Stimulated activated CD8-positive, alpha-beta memory T cell treated with anti-CD3 and anti-CD28 coated beads, Interleukin-4, amount 100 ng/mL, for 24 hours (primary cell): Measurements from ENCODE around the gene LRRTM4.
"Not testable (repeated sequence)": the region's sequence is repeated elsewhere in the genome, so short reads cannot be mapped to it uniquely, and the experiment has no call there.

Experiments used
- DNase-seq: peaks from one replicate; pipeline ENCODE4 v3.0.0-alpha.2; 2020; ENCODE audit warnings: low read depth

Gene LRRTM4

DNA sequence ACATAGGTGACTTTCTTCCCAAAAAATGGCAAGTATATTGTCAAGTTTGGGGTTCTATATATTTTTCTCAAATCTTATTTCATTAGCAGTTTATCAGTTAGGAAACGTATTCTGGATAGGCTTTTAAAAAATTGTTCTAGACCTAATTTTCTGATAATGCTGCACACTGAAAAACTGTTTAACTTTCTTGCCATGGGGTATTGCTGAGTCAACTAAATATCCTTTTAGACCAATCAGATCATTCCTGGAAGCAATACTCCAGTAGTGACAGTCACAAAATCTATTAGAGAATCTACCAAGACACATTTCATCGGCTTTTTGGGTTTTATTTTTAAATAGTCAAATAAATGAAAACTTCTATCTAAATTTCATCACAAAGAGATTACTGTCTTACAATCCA is 440.6 kb downstream of the LRRTM4 start:
- no peak for DNase-seq

DNA sequence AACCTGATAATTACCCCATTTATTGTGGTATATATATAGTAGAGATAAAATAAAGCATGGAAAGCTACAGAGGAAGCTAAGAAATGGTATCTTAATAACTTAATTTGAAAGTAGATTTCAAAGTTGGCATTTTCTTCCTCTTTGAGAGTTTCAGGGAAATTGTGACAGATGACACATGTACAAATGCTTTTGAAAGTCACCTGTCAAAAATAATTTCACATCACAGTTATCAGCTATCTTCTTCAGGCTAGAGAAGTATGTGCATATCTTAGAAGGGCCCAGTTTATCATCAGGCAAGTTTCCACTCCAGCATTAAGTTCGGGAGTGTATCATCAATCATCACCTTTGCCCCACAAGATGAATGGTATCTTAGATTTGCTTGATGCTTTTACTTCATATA is 457.9 kb downstream of the LRRTM4 start:
- DNase-seq: no peak

DNA sequence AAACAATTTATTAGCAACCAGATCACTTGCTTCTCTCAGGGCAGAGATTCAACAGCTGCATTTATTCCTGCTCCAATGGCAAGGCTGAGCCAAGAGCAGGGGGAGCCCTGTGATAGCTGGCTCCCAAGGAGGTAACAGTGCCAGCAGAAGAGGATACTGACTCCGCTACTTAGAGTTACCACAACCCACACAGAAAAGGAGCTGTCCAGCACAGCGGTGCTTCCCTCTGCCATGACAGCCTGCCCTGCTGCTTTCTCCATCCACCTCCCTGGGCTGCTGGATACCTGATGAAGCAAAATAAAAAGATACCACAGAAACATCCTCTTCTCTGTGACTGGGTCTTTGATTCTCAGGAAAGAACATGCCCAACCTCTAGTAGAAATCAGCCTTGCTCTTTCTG is 467.2 kb downstream of the LRRTM4 start:
- no peak for DNase-seq

DNA sequence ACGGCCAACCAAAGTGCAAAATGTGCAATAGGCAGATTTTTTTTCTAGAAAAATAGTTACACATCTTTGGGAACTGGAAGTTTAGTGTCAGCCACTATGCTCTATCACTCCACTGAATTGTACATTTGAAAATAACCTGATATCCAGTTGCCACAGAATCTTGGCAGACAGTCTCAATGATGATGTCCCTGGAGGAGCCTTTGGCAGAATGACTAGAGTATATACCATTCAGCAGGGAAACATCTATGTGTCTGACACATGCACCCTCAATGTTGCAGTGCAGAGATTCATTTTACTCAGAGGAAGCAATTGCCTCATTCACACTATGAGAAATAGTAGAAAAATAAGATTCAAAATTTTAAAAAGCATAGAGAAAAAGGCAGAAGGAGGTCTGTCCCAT is 475.8 kb downstream of the LRRTM4 start:
- DNase-seq: no peak

DNA sequence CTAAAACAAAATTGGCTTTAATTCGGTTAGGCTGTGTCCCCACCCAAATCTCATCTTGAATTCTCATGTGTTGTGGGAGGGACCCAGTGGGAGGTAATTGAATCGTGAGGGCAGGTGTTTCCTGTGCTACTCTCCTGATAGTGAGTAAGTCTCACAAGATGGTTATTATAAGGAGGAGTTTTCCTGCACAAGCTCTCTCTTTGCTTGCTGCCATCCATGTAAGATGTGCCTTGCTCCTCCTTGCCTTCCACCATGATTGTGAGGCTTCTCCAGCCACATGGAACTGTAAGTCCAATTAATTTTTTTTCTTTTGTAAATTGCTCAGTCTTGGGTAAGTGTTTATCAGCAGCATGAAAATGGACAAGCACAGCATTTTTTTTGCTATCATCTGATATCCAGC is 476.7 kb downstream of the LRRTM4 start:
- not testable (repeated sequence) for DNase-seq

DNA sequence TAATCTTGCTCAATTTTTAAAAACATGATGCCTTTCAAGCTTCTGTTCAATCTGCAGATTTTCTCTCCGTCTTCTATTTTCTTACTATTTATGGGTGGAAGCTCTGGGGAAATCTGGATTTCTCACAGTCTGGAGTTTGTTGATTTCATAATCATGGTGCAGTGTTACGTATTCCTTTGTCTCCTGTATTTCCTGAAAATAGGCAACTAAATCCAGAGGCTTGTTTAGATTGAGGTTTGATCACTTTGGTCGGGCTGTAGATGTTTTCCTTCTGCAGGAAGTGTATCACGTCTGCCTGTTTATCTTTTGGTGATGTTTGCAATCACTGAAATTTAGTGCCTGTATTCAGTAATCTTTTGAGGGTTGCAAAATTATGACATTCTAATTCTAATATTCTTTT is 487.7 kb downstream of the LRRTM4 start:
- no peak for DNase-seq

DNA sequence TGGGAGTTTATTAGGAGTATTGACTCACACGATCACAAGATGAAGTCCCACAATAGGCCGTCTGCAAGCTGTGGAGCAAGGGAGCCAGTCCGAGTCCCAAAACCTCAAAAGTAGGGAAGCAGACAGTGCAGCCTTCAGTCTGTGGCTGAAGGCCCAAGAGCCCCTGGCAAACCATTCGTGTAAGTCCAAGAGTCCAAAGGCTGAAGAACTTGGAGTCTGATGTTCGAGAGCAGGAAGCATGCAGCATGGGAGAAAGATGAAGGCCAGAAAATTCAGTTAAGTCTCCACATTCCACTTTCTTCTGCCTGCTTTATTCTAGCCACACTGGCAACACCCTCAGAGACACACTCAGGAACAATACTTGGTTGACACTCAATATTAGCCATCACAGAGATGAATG is 492.9 kb downstream of the LRRTM4 start:
- DNase-seq: not testable (repeated sequence)

DNA sequence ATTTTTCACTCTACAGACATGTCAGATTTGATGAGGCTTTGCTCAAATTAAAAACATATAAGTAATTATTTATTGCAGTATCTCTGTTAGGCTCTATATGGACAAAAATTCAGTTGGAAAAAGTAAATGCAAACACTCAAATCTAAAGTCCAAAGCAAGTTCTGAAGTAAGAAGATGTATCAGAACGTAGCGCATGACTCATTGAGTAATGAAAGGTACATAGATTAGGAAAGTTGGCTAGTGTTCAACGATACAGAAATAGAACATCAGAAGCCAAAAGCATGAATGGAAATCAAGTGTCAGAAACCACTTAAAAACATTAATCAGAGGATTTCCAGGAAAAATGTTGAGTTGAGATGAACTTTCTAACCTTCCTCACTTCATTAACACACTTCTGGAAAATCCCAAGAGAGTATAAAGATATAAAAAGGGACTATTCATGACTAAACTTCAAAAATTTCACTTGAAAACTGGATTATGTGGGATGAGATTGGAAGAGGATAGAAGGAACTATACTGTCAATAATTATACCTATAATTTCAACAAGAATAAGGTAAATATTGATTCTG is 494.1 kb downstream of the LRRTM4 start:
- no peak for DNase-seq

DNA sequence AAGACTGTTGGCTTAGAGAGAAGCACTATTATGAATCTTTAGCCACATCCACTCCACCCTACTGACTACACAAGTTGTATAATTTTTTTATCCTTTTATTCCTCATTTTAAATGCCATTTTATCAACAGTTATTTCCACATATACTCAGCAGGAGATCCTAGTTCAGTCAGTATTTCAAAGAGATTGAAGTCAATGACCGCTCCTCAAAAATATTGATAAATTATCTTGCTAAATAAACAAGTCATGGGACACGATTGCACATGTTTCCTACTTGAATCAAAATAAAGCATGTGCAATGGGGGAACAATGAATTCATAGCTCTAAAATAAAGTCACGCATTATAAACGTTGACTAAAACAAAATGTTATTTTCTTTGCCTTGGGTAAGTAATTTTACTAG is 496.5 kb downstream of the LRRTM4 start:
- no peak for DNase-seq

DNA sequence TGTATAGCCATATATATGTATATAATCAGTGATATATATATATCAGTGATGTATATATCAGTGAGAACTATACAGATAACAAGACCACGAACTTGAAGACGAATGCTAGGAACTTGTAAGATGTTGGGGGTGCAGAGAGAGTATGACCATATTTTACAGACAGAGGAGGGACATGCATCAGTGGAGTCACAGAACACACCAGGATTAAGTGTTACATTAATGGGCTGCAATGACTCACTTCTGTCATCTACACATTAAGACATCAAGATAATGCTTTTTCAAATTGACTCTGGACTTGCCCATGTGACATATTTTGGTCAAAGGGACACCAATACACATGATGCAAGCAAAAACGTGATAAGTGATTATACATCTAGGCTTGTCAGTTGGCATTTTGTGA is 501.0 kb downstream of the LRRTM4 start:
- DNase-seq: no peak

DNA sequence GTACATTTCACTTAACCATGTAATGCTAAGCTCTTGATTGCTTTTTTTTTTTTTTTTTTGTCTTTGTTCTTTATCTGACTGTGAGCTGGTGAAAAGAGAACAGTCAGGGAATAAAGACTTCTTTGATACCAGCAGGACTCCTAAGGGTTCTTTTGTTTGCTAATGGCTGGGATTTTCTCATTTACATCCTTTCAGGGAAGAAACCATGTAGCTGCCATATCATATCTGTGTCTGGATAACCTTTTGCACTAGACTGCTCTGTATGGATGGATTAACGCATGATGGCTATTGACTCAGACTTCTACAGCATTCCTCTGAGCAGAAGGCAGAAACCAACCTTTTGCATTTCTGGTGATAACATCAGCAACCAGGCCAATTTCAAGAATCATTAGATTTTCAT is 504.0 kb downstream of the LRRTM4 start:
- DNase-seq: no peak

DNA sequence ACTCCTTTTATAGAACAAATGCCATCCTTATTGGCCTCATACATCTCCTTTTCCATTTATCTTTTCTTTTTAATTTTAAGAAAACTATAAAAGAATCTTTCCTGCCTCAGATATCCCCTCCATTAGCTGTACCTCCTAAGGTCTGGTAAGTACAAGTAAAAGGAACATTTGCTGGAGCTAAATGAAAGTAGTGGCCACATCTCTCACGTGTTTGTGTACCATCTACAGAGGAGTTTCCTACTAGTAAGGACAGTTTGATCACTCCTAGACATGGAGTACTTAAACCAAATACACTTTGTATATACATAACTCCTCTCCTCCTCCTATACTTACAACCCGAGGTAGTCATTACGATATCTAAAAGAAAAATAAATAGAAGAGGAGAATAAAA is 504.8 kb downstream of the LRRTM4 start:
- DNase-seq: no peak

DNA sequence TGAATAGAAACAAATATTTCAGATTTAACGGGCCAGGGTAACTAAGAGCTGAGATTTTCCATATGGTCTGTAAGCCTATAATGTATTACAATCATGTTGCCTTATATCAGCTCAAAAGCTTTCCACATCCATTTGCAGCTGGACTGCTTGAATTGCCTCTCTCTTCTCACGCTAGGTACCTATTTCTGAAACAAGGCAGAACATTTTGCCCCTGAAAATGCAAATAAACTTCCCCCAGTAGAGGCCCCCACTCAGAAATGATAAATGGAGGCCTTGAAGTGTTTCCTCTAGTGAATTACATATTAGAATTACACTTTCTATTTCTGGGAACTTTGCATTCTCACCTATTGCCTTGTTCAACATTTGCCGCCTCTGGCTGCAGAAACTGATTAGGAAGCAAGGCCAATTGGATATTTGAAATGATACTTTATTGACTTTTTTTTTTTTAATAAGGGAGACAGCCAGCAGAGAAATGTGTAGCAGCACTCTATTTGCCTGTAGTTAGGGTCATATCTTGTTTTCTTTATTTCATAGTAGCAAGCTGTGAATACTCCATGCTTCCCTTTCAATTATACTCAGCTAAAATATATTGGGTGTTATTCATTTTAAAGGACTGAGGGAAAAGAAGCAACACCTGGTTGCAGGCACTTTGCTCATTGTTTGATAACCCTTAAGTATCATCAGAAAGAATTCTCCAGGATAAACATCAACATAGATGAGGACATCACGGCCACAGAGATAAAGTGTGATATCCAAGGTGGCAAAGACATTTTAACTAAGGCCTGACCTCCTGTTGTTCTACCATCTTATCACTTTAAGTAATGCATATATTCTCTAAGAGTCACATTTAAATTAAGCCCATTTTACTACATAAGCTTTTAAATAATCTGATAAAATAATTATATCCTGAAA is 505.5 kb downstream of the LRRTM4 start:
- DNase-seq: no peak

DNA sequence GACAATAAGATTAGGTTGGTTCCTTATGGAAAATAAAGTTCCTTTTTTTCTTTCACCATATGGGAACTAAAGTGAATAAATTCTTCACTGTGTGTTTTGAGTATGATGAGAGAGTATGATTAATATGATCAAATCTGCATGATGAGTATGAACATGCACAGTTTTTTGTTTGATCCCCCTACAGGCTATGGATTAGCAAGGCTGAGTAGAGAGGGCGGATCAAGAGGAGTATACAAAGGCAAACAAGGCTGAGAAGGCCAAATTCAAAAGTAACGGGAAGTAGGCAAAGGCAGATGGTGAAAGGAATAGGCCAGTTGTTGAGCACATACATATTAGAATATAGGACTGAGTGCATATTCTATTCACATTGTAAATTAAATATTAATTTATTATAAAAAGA is 508.2 kb downstream of the LRRTM4 start:
- no peak for DNase-seq

DNA sequence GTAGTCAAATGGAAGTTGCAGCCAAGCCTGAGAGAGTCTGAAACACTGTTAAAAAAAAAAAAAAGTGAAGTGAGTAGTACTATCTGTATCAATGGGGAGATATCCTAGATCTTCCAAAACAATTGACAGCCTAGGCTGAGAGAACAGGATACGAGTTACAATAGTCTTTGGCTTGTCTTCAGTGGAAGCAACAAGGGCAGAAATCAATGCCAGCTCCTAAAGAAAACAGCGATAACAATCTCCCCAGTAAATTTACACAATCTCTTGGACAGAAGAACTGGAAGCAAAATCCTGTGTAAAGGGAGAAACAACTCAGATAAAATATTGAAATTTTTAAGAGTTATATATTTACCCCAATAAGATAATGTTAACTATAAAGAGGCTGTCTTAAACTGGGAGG is 508.7 kb downstream of the LRRTM4 start:
- no peak for DNase-seq

DNA sequence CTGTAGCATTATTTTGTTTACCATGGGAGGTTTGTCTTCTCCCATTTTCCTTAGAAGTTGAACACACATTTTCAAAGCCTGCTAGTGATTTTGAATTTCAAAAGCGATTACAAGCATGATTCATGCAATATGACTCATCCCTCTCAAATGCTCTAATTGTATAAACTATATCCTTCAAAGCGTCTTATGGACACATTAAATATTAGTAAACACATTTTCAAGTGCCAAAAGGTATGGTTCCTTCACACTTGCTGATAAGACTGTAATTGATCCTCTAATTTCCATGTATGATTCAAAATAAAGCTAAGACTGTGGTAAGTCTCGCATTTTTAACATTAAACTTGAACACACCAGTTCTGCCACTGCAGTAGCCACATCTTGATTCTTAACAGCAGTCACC is 512.9 kb downstream of the LRRTM4 start:
- no peak for DNase-seq

DNA sequence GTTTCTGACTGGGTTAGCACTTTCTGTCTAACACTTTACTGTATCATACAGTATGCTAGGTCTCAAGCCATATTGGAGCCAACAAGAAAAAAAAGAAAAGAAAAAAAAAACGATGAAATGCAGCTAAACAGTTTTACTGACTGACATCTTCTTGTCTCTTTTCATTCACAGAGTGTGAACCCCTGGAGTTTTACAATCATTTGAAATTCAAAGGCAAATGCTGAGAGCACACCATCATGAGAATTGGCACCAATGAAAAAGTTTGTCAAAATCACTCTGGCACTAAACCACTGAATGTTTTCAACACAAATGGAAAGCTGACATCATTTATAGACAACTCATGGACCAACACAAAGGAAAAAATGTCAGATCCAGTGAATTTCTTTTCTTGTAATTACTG is 513.3 kb downstream of the LRRTM4 start:
- DNase-seq: no peak

DNA sequence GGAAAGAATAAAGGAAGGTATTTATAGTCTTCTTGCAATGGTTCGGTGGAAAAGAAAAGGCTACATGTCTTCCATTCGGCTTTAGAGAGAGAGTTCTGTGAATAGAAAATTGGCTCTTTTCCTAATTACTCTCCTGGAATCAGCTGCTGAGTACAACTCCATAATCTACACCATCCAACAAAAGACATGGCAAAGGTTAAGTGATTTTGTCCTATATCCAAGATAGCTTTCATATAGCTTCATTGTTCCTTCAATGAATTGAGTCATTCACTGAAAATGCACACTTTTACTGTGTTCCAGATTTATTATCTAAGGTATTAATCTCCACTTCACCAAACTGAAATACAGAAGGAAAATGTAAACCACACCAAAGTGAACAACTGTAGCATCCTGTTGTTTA is 514.5 kb downstream of the LRRTM4 start:
- no peak for DNase-seq

DNA sequence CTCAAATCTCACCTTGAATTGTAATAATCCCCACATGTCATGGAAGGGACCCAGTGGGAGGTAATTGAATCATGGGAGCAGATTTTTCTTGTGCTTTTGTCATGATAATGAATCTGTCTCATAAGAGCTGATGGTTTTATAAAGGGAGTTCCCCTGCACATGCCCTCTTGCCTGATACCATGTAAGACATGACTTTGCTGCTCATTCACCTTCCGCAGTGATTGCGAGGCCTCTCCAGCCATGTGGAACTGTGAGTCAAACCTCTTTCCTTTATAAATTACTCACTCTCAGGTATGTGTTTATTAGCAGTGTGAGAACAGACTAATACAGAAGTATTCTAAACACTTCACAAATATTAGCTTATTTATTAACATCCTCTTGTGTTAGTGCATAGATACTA is 516.7 kb downstream of the LRRTM4 start:
- no peak for DNase-seq

DNA sequence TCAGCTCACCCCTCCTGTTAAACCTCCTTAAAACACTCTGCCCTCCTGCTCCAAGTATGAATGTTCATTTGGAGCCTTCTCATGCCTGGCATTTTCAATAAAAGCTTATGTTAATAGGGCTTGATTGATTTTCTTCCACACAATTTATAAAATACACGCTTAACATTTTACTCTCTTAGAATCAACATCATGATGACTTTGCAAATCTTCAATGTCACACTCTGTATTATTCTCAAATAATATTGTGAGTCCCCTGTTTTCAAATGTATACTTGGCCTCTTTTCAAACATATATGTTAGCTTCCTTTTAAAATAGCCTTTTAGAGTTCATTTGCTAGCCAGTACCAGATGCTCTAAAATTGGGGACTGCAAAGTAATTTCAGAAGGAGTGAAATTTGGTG is 520.3 kb downstream of the LRRTM4 start:
- no peak for DNase-seq

DNA sequence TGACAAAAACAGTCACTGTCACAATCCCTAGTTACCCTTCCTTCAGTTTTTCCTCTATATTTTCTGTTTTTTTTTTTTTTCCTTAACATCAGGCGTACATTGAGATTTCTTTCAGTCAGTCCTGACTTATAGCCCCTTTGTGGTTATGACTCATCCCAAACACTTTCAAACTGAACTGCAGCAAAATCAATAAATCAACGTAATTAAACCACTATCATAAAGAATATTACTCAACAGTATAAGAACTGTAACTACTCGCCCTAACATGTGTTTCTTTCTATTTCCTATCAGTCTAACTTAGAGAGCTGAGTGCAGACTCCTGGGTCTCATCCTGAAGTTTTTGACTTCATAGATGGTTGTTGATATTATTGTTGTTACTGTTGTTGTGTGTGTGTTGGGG is 523.5 kb downstream of the LRRTM4 start:
- DNase-seq: no peak

DNA sequence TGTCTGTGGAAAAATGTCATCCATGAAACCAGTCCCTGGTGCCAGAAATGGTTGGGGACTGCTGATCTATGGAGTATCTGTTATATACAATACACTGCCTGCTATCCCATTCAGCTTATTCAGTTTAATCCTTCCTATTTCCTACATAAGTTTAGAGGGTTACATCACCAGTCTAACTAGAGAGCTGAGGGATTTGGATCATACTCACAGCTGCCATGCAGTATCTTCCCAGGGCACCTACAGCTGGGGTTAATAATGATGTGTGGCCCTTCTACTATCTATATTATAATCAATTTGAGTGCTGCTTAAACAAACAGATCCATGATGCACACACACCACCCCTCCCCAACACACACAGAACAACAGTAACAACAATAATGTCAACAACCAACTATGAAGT is 524.0 kb downstream of the LRRTM4 start:
- DNase-seq: no peak

DNA sequence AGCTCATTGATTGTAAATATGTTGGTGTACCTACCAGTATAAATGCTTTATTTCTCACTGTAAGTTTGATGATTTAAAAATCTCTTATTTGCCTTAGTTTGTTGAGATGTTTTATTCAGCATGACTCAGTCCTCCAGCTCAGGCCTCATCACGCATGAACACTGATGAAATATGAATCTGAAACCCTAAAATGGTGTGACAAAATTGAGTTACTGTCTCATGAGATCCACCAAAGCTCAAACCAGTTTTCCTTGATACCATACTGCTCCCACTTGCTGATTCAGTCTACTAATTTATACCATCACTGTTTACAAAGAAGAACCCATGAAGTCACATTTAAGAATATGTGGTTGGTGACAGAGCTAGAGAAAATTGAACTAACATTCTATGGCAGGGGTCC is 524.9 kb downstream of the LRRTM4 start:
- no peak for DNase-seq
